IPS-NIHi7 (cell line): ENCODE measurements around the gene ZNF134.

Source experiments
- DNase-seq: peaks from one replicate; pipeline ENCODE4 v3.0.0; 2012; ENCODE audit warnings: mixed read lengths; ENCODE audit errors: extremely low spot score

Gene ZNF134

DNA sequence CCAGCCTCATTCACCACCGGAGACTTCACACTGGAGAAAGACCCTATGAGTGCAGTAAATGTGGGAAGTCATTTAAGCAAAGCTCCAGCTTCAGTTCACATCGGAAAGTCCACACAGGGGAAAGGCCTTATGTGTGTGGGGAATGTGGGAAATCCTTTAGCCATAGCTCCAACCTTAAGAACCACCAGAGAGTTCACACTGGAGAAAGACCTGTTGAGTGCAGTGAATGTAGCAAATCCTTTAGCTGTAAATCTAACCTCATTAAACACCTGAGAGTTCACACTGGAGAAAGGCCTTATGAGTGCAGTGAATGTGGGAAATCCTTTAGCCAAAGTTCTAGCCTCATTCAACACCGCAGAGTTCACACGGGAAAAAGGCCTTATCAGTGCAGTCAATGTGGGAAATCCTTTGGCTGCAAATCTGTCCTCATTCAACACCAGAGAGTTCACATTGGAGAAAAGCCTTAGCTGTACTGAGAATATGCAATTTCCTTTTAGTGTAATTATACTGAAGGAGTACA lies 27.7 kb downstream of the ZNF134 start:
- DNase-seq: no peak

DNA sequence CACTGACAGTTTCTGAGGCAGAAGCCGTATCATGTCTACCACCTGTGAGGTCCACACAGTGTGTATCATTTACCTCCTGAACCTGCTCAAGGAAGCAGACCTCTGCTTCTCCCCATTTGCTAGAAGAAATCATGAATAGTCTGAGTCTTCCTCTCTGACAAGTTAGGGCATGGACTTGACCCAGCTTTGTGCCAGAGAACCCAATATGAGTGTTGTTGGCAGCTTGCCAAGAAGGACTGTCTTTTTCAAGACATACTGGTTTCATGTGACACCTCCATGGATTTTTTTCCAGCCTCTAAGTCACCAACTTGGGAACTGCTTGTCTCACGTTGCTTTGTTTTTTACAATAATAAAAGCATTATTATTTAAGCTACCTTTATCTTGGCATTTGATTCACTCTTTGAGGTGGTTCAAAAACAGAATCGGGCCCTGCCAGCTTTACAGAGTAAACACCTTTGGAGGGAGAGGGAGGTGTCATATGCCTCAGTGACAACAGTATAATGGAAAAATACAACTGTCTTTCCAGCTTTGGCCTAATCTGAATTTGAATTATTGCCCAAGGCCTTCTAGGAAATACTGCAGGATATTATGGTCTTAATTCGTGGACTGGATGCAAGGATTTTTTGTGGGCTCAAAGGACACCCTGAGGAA lies 28.5 kb downstream of the ZNF134 start:
- no peak for DNase-seq

DNA sequence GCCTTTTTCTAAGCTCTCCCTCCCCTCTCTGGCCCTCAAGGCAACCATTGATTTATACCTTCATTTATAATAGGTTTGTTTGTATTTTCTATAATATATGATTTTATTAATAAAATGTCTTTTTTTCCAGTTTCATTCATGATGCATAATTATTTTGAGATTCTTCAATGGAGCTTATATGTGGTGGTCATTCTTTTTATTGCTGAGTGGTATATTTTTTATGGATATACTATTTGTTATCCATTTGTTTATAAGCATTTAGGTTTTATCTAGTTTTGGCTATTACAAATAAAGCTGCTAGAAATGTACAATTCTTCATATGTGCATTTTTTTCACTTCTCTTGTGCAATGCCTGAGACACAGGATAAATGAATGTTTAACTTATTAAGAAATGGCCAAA lies 29.7 kb downstream of the ZNF134 start:
- no peak for DNase-seq

- no peak for DNase-seq
Measured at GRCh38 chr19:57648331-57649003, 34.4 kb downstream of the ZNF134 start.

GRCh38 chr19:57651654-57651996 lies 37.6 kb downstream of the ZNF134 start:
- peak; percentile 63 for DNase-seq

DNA sequence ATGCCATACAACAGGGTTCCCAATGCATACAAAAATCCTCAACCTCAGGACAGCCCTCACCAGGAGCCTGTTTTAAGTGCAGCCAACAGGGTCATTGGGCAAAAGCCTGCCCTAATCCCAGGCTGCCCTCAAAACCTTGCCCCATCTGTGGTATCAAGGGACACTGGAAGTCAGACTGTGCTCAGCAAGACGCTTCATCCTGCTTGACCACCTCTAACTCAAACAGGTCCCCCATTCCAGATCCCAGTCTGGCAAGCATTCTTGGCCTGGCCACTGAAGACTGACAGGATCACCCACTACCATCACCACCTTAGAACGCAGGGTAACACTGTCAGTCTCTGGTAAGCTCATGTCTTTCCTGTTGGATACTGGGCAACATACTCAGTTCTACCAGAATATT lies 39.6 kb downstream of the ZNF134 start:
- DNase-seq: no peak

GRCh38 chr19:57655443-57655842 lies 41.4 kb downstream of the ZNF134 start:
- no peak for DNase-seq

DNA sequence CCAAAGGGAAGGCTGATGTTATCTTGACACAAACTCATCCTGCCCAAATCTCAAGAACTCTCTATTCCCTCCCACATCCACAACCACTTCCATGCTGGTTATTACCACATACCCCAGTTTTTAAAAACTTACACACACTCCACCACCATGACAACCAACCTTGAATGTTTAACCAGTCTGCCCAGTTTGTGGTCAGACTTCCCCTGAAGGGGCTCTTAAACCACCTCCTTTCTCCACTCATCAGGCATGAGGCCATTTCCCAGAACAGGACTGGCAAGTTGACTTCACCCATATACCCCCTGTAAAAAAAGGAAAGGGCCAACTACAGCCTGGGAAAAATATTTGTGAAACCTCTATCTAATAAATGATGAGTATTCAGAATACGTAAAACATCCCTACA lies 42.3 kb downstream of the ZNF134 start:
- DNase-seq: no peak

GRCh38 chr19:57664269-57665127 lies 50.5 kb downstream of the ZNF134 start:
- DNase-seq: peak; percentile 76

- no peak for DNase-seq
Measured at GRCh38 chr19:57665261-57665806, 51.3 kb downstream of the ZNF134 start.

- DNase-seq: peak; percentile 25
Measured at GRCh38 chr19:57667228-57667627, 53.2 kb downstream of the ZNF134 start.

DNA sequence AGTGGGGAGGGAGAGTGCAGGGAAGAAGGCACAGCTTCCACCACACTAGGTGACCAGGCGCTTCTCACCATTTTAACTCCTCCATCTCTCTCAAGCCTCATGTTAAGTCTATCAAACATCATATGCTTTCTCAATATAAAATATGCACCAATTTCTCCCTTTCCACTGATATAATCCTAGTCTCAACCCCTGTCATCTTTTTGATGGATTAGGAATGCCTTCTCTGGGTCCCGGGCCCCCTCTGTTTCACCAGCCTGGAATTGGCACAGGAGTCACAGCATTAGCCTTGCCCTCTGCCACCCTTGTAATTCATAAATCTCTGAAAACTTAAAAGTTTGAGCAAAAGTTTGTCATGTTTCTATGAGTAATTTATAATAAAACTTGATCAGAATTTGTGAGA lies 54.6 kb downstream of the ZNF134 start, which contains the start of gene ZSCAN4:
Gene ZSCAN4, plus strand, starts transcription at position 301 of the 400 bp plus-strand sequence. CDS start 7,211 bp downstream, outside the sequence.
- DNase-seq: no peak

DNA sequence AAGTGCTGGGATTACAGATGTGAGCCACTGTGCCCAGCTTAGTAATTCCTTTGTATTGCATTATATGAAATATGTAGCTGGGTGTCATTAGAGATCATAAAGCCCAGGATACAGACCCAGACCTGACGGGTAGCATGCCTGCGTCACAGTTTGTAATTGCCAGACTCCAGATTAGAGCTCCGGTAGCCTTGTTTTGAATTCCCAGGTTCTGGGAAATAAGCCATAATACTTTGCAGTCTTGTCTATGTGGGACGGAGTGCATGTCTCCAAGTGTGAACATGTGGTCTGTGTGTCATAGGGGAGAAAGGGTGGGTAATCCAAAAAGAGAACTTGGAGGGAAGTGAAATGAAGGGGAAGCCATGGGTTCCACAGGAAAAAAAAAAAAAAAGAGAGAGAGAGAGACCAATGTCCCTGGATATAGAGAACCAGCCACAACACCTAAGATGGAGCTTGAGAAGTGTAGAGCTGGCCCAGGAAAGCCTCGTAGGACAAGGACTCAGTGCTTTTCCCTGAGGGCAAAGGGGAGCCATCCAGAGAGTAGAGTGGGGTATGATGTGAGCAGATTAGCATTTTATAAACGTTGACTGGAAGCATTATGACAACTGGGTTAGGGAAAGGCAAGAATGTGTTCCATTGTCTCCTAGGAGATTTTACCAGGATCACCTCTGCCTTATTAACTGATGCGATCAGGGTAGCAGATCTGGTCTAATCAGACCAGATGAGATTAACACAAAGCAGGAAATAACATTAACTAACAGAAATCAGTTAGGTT lies 57.3 kb downstream of the ZNF134 start:
- no peak for DNase-seq

DNA sequence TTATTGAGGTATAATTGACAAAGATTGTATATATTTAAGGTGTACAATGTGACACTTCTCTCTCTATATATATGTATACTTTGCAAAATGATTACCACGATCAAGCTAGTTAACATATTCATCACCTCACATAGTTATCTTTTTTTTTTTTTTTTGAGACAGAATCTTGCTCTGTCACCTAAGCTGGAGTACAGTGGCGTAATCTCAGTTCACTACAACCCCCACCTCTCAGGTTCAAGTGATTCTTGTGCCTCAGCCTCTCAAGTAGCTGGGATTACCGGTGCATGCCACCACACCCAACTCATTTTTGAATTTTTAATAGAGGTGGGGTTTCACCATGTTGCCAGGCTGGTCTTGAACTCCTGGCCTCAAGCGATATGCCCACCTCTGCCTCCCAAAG lies 58.4 kb downstream of the ZNF134 start:
- no peak for DNase-seq
